Osteoblast (primary cell): ENCODE data around the gene CD300H. TPM values are rescaled to one million over a fixed set of nuclear protein-coding genes. Genes with fewer than 3 reads are reported as not detected.
"Not testable (repeated sequence)": the region's sequence is repeated elsewhere in the genome, so short reads cannot be mapped to it uniquely, and the experiment has no call there.

Experiments
- DNase-seq: peaks from one replicate; pipeline ENCODE4 v3.0.0; 2011; ENCODE audit warnings: low spot score, mixed read lengths; ENCODE audit not compliant: insufficient read length; ENCODE audit errors: missing footprints
- H2AFZ ChIP-seq: 2 replicates; pipeline ENCODE4 v1.6.0; 2011; ENCODE audit warnings: mild to moderate bottlenecking, low read length
- H3K27ac ChIP-seq: 2 replicates; pipeline ENCODE4 v1.5.1; 2011; ENCODE audit warnings: mild to moderate bottlenecking, low read depth, low read length, moderate library complexity
- H3K27me3 ChIP-seq: 2 replicates; pipeline ENCODE4 v1.6.0; 2012; ENCODE audit warnings: mild to moderate bottlenecking, control low read depth, inconsistent platforms, low read length, moderate library complexity; ENCODE audit not compliant: insufficient read depth
- H3K36me3 ChIP-seq: 2 replicates; pipeline ENCODE4 v1.5.1; 2011; ENCODE audit warnings: mild to moderate bottlenecking, low read length, control low read depth, moderate library complexity; ENCODE audit not compliant: insufficient read depth
- H3K4me1 ChIP-seq: 2 replicates; pipeline ENCODE4 v1.5.1; 2011; ENCODE audit warnings: mild to moderate bottlenecking, low read length, control low read depth, moderate library complexity; ENCODE audit not compliant: insufficient read depth
- H3K4me2 ChIP-seq: 2 replicates; pipeline ENCODE4 v1.6.0; 2011; ENCODE audit warnings: mild to moderate bottlenecking, low read length; ENCODE audit not compliant: insufficient read depth
- H3K4me3 ChIP-seq: fragments of 200-600 bp; sonication (generic); 3 replicates; pipeline ENCODE4 v1.5.1; 2012; ENCODE audit warnings: mild to moderate bottlenecking, low read length, inconsistent platforms; ENCODE audit not compliant: insufficient read depth
- H3K79me2 ChIP-seq: 2 replicates; pipeline ENCODE4 v1.6.0; 2012; ENCODE audit warnings: mild to moderate bottlenecking, low read length, control low read depth, inconsistent platforms; ENCODE audit not compliant: insufficient read depth
- H3K9me3 ChIP-seq: 2 replicates; pipeline ENCODE4 v1.5.1; 2011; ENCODE audit warnings: low read depth, low read length, control low read depth
- H4K20me1 ChIP-seq: 2 replicates; pipeline ENCODE4 v1.6.0; 2012; ENCODE audit warnings: mild to moderate bottlenecking, low read length, control low read depth; ENCODE audit not compliant: insufficient read depth
- total RNA-seq: library from RNA; depleted of rRNA; stranded (reverse); fragments of >200 nt; gene quantifications from 2 replicates; pipeline ENCODE4 v1.2.3, GENCODE V29; 2012
- TF ChIP-seq, protein P1 (sequence below): IDR thresholded peaks from 2 replicates; pipeline ENCODE4 v1.5.1; 2011; ENCODE audit warnings: mild to moderate bottlenecking, low read depth, low read length, moderate library complexity; ENCODE audit errors: extremely low read depth

Gene CD300H
- total RNA-seq, 1 donor = not detected

DNA sequence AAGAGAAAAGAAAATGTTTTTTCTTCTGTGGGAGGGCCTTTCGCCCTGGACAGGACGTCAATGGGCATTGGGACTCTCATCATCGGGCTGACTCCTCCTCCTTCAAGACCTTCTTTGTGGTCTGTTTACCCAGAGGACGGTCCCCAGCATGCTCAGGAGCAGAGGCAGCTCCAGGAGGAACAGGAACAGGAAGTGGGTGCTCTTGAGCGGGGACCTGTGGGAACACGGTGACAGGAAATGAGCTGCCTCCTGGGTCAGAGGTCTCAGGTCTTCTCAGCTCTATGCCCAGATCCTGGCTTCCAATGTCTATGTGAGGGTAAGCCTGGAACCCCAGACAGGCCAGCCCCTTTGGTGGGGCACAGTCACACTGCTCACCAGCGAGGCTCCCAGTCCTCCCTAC is 12.6 kb upstream of the CD300H start:
- Histone ChIP-seq H3K4me3 (no peak overlapping the region), H3K36me3 (no peaks in the 10 kb centered on the region), H3K79me2 (no peaks in the 10 kb centered on the region), H3K27me3 (no peaks in the 10 kb centered on the region), H3K27ac (no peak overlapping the region), H2AFZ (no peak overlapping the region), H3K4me2 (no peak overlapping the region), H3K9me3 (no peaks in the 10 kb centered on the region), H4K20me1 (no peaks in the 10 kb centered on the region), H3K4me1 (no peaks in the 10 kb centered on the region)
- TF ChIP-seq, protein P1, sequence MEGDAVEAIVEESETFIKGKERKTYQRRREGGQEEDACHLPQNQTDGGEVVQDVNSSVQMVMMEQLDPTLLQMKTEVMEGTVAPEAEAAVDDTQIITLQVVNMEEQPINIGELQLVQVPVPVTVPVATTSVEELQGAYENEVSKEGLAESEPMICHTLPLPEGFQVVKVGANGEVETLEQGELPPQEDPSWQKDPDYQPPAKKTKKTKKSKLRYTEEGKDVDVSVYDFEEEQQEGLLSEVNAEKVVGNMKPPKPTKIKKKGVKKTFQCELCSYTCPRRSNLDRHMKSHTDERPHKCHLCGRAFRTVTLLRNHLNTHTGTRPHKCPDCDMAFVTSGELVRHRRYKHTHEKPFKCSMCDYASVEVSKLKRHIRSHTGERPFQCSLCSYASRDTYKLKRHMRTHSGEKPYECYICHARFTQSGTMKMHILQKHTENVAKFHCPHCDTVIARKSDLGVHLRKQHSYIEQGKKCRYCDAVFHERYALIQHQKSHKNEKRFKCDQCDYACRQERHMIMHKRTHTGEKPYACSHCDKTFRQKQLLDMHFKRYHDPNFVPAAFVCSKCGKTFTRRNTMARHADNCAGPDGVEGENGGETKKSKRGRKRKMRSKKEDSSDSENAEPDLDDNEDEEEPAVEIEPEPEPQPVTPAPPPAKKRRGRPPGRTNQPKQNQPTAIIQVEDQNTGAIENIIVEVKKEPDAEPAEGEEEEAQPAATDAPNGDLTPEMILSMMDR = no peak
- DNase-seq = no peak

DNA sequence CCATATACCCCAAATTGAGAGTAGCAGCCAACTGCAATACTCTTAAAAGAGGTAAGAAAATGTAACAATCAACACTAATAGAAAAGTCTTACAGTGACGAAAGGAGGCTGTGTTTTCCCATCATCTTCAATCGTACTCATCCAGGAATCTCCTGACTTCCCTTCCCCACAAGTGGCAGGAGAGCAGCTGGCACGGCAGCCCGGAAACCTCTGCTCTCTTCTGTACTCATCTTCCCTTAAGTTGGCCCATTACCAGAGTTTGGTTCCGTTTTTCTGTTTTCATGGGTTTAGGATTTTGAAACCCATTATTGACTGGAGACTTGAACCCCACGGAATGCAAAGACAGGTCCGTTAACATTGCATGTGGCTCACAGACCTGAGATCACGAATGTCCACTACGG is 11.7 kb upstream of the CD300H start:
- H3K4me3 ChIP-seq = no peak overlapping the region
- no peaks in the 10 kb centered on the region for H3K27me3 ChIP-seq
- TF ChIP-seq, protein P1 = no peak
- H3K27ac ChIP-seq = no peak overlapping the region
- H3K9me3 ChIP-seq = no peaks in the 10 kb centered on the region
- no peak overlapping the region for H2AFZ ChIP-seq
- no peaks in the 10 kb centered on the region for H4K20me1 ChIP-seq
- H3K4me2 ChIP-seq = no peak overlapping the region
- no peaks in the 10 kb centered on the region for H3K4me1 ChIP-seq
- DNase-seq = no peak
- no peaks in the 10 kb centered on the region for H3K79me2 ChIP-seq
- no peaks in the 10 kb centered on the region for H3K36me3 ChIP-seq

GRCh38 chr17:74574489-74575142 is 7.3 kb upstream of the CD300H start:
- no peak overlapping the region for H3K4me2 ChIP-seq
- H3K27ac ChIP-seq = no peak overlapping the region
- H2AFZ ChIP-seq = no peak overlapping the region
- H3K36me3 ChIP-seq = no peaks in the 10 kb centered on the region
- DNase-seq = no peak
- TF ChIP-seq, protein P1 = no peak
- H3K4me3 ChIP-seq = no peak overlapping the region
- peaks cover 4% of the 10 kb centered on the region for H3K9me3 ChIP-seq
- H3K27me3 ChIP-seq = peaks cover 5% of the 10 kb centered on the region
- H3K79me2 ChIP-seq = no peaks in the 10 kb centered on the region
- no peaks in the 10 kb centered on the region for H4K20me1 ChIP-seq
- peaks cover 8% of the 10 kb centered on the region for H3K4me1 ChIP-seq

GRCh38 chr17:74573635-74574034 is 6.3 kb upstream of the CD300H start:
- H3K9me3 ChIP-seq, H3K27me3 ChIP-seq, H3K27ac ChIP-seq, H3K36me3 ChIP-seq, DNase-seq, H4K20me1 ChIP-seq, H3K4me3 ChIP-seq, H2AFZ ChIP-seq, H3K4me2 ChIP-seq, H3K79me2 ChIP-seq: not testable (repeated sequence)
- H3K4me1 ChIP-seq = peaks cover 14% of the 10 kb centered on the region
